Measurements from ENCODE around the gene NMNAT2. TPM values are rescaled to one million over a fixed set of nuclear protein-coding genes. Genes with fewer than 3 reads are reported as not detected.

The NMNAT2 gene
- total RNA-seq, 1 experiment from 2014 or later: 8.8 TPM

Other genes starting within 250 kb of the NMNAT2 start
- gene LAMC2, start 232.1 kb downstream of the NMNAT2 start, total RNA-seq (2021): 6.5 to 7.9 TPM (median 6.5 TPM) in 3 replicates
- gene SMG7, start 54.1 kb upstream of the NMNAT2 start, total RNA-seq (2021): 52.3 to 58.2 TPM (median 57.8 TPM) in 3 replicates
- gene NCF2, start 172.1 kb upstream of the NMNAT2 start, total RNA-seq (2021): 0.25 to 0.52 TPM (median 0.41 TPM) in 3 replicates
- 51.7 to 60.9 TPM (median 56.8 TPM) in 3 replicates for gene ARPC5, start 217.4 kb upstream of the NMNAT2 start, total RNA-seq (2021)
- not detected in 3 replicates for gene APOBEC4, start 234.9 kb upstream of the NMNAT2 start, total RNA-seq (2021)